HG02571 (cell line): Measurements from ENCODE around the gene MFSD12.

ENCODE experiments used
- ATAC-seq: cut with Tn5 transposase; IDR thresholded peaks from one replicate; pipeline ENCODE4 v1.9.1; 2021; ENCODE audit warnings: mild to moderate bottlenecking, moderate library complexity; ENCODE audit not compliant: unreplicated experiment

MFSD12 gene

GRCh38 chr19:3563709-3564524 lies 6.5 kb upstream of the MFSD12 start:
- no peak for ATAC-seq

- peak; percentile 8 for ATAC-seq
Observed at GRCh38 chr19:3556978-3557460, 367 bp downstream of the MFSD12 start.

- ATAC-seq, result no peak
Observed at GRCh38 chr19:3556423-3556977, 886 bp downstream of the MFSD12 start.

- no peak for ATAC-seq
Observed at GRCh38 chr19:3555653-3556422, 1.5 kb downstream of the MFSD12 start.

- no peak for ATAC-seq
Observed at GRCh38 chr19:3554254-3555083, 2.9 kb downstream of the MFSD12 start.

GRCh38 chr19:3551792-3552095 lies 5.6 kb downstream of the MFSD12 start:
- ATAC-seq, result no peak

GRCh38 chr19:3550947-3551791 lies 6.2 kb downstream of the MFSD12 start:
- ATAC-seq, result no peak

GRCh38 chr19:3549816-3550215 lies 7.6 kb downstream of the MFSD12 start:
- no peak for ATAC-seq

GRCh38 chr19:3548606-3549005 lies 8.8 kb downstream of the MFSD12 start:
- no peak for ATAC-seq

GRCh38 chr19:3547767-3548282 lies 9.6 kb downstream of the MFSD12 start:
- no peak for ATAC-seq

GRCh38 chr19:3547301-3547731 lies 10.1 kb downstream of the MFSD12 start:
- ATAC-seq, result no peak

GRCh38 chr19:3546119-3546518 lies 11.3 kb downstream of the MFSD12 start:
- no peak for ATAC-seq

- no peak for ATAC-seq
Observed at GRCh38 chr19:3545669-3546034, 11.7 kb downstream of the MFSD12 start.

GRCh38 chr19:3544742-3545668 lies 12.4 kb downstream of the MFSD12 start:
- no peak for ATAC-seq

- no peak for ATAC-seq
Observed at GRCh38 chr19:3544058-3544376, 13.4 kb downstream of the MFSD12 start.

GRCh38 chr19:3543150-3544057 lies 14.0 kb downstream of the MFSD12 start:
- ATAC-seq, result no peak

- no peak for ATAC-seq
Observed at GRCh38 chr19:3539756-3540118, 17.6 kb downstream of the MFSD12 start.
